GM18520 (cell line): ENCODE measurements around the gene CAMTA1.
"Not testable (repeated sequence)": the region's sequence is repeated elsewhere in the genome, so short reads cannot be mapped to it uniquely, and the experiment has no call there.

ENCODE experiments used
- ATAC-seq: cut with Tn5 transposase; IDR thresholded peaks from one replicate; pipeline ENCODE4 v1.9.1; 2021; ENCODE audit not compliant: unreplicated experiment

CAMTA1 gene

DNA sequence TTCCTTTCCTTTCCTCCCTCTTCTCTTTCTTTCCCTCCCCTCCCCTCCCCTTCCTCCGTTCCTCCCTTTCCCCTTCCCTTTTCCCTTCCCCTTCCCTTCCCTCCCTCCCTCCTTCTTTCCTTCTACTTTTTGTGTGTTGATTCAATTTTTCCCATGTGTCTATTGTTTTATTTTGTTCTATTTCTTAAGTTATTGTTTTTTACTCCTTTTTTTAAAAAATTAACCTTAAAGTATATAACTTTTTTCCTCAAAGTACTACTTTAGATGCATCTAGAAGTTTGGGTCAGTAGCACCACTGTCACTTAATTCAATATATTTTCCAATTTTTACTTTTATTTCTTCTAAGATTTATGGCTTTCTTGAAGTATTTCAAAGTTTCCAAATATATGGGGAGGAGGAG lies 537.7 kb downstream of the CAMTA1 start:
- no peak for ATAC-seq

DNA sequence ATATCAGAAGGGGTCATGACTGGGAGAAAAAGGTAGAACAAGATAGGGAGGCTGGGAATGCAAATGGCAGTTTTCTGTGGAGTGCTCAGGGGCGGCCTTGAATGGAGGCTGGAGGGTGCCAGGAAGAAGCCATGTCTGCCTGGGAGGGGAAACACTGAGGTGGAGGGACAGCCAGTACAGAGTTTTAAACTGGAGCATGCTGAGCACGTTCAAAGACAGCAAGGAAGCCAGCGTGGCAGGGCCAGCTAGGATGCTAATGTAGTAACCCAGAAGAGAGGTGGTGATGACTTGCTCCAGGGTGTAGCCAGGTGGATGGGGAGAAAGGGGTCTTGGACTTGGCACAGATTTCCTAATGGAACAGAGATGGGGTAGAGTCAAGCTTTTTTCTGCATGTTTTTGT lies 540.0 kb downstream of the CAMTA1 start:
- ATAC-seq, result no peak

DNA sequence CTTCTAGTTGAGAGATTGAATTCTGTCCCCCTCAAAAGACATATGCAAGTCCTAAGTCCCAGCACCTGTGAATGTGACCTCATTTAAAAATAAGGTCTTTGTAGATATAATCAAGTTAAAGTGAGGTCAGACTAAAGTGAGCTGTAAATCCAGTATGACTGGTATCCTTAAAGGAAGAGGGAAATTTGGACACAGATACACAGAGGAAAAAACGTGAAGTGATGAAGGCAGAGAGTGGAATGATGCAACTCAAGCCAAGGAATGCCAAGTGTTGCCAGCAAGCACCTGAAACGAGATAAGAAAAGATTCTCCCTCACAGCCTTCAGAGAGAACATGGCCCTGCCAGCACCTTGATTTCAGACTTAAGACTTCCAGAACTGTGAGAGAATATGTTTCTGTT lies 541.1 kb downstream of the CAMTA1 start:
- ATAC-seq, result no peak

DNA sequence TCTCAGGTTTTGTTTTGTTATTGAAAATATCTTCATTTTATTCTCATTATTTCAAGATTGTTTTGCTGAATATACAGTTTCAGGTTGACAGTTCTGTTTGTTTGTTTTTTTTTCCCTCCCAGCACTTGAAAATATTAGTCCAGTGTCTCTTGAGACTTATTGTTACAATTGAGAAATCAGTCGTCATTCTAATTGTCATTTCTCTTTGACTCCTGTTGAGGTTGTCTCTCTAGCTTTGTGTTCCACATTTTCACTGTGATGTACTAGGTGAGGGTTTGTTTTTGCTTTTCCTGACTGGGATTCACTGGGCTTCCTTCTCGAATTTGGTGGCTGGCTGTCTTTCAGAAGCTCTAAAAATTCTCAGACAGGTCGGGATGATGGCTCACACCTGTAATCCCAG lies 542.6 kb downstream of the CAMTA1 start:
- ATAC-seq, result no peak

DNA sequence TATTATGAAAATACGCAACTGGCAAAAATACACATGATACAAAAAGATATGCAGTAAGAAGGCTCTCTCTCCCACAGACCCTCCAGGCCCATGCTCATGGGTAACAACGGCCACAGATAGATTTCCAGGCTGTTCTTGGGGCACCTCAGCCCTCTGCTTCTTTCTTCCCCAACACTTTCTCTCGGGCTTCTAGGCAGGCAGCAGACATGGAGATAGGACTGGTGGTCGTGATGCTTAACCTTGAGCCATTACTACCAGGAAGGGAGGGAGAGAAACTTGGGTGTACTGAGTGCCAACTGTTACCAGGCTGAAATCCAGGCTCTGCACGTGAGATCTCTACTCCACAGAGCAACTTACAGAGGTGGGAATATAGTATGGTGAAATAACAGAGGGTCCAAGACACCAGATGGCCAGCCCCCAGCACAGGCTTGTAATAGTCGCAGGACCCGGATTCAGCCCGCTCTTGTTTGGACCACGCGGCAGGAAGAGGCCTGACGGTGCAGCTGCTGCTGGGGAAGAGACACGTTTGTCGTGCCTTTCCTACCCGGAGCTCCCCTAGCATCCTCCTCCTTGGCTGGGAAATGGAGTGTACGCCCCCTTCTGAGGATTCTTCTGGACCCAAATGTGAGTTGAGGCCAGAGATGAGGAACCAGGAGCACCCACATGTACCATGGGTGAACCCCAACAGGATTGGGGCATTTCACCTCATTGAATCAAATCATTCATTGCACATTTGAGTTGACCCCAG lies 544.8 kb downstream of the CAMTA1 start:
- no peak for ATAC-seq

DNA sequence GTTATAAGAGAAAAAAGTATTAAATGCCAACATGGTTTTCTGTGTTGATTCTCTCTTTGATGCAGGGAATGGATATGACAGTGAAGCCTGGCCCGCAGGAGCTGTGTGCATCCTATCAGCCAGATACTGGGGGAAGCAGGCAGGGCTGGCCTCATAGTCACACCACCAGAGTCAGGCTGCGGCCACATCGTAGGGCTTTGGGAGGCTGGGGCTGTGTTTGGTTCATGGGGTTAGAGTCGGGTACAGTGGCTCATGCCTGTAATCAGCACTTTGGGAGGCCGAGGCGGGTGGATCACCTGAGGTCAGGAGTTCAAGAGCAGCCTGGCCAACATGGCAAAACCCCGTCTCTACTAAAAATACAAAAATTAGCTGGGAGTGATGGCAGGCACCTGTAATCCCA lies 545.5 kb downstream of the CAMTA1 start:
- ATAC-seq, result not testable (repeated sequence)

DNA sequence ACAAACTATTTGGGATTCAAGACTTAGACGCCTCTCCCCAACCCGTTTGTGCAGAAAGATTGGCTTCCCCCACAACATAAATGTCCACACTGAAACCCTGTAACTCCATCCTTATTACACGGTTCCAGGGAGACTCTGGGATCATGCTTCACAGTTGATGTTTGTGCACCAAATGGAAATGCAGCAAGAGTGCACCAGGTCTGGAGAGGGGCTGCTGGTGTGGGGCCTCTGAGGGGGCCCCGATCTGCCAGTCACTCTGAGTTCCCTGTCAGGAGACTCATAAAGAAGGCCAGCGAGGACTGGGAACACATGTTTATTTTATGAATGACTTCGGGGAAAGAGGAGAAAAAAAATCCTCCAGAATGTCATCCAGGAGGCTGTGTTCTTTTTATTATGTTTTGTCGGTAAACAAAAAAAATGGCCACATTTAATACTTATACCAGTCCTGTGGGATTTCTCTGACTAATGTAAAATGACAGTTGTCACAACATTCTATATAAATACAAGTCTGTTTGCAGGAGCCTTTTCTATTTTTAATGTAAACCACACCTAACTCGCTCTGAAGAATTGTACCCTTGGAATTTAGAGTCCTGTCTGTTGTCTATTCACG lies 546.8 kb downstream of the CAMTA1 start:
- no peak for ATAC-seq

DNA sequence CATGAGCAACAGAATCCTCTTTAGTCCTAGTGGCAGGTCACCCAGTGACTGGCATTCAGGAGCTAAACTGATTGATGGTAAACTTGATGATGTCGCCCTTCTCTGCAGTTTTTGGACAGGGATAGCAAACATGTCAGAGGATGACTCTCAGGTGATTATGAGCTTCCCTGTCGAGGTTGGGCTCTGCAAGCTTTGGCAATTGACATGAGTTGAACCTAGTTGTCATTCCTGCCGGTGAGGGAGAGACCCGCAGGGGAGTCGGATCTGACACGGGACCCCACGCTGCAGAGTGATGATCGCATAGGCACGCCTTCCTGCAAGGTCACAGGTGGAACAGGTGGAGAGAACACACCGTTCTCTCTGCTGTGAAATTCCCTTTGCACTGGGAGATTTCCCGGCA lies 547.8 kb downstream of the CAMTA1 start:
- ATAC-seq, result no peak

DNA sequence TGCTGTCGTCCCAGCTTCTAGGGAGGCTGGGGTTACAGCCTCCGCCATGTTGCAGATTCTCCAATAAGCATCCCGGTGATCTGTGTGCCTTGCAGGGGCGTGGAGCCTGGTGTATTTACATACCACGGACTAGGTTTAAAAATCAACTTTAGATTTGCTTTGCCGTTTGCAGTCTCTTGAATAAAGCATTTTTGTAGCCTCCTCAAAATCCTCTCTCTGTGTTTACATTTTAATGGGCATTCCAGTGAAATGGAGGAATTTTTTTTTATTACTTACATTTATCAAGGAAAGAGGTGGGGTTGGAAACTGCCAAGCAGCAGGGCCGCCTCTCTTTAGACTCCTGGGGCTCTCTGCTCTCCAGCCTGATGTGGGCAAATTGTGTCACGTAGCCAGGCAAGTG lies 548.4 kb downstream of the CAMTA1 start:
- ATAC-seq, result no peak

DNA sequence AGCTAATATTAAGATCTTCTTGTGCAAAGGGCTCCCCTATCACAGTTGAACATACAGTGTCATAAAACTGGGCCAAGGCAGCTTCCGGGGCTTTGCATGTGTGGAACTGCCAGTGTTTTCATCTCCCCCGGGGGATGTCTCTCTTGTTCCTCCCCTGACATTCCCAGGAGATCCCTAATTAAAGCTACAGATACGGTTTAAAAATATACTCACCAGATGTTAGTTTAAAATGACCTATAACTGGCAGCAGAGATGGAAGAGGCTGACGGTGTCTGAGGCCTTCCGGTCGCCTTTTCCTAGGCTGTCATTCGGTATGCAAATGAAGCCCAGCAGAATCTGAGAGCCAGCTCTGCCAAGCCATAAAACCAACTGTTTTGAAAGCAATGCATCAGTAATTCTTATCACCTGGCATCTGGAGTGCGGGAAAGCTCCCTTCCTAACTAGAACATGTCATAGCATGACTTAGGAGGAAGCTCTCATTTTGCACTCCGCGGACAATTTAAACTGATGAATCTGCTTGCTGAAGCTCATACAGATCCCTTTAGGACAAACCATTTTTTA lies 549.3 kb downstream of the CAMTA1 start:
- no peak for ATAC-seq

DNA sequence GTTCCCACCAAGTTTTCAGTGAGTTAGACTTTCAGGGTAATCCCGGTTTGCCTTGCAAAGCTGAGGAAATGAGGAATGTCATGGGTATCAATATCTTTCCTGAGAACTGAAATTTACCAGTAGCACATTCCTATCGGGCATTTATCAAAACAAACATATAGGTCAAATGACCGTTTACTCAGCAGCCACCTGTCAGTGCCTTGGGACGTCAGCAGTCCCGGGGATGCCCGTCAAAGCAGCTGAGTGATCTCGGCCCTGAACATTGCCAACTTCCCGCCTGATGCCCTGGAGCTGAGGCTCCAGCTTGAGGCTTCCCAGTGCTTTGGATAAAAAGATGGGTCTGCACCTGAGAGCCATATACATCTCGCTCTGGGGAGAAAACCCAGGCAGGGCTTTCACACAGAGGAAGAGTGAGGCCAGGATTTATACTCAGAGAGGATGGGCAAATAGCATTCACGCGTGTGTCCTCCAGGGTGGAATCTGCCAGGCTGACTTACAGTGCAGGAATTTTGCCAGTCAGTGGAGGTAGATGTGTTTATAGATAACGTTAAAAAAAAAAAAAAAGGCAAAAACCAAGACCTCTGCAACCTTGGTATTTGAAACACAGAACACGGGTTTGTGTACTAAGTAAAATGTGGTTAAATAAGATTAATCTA lies 550.1 kb downstream of the CAMTA1 start:
- no peak for ATAC-seq

DNA sequence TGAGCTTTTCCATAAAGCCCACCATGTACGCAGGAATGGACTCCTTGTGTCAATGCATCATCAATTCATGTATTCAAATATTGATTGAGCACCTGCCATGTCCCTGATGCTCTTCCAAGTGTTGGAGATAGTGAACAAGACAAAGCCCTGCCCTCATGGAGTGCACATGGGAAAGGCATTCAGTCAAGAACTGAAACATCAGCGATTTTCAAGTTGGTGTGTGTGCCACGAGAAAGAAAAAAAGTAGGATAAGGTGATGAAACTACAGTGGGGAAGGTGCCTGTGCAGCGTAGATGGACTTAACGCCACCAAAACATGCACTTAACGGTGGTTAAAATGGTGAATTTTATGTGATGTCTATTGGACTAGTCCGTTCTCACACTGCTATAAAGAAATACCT lies 553.2 kb downstream of the CAMTA1 start:
- ATAC-seq, result no peak

DNA sequence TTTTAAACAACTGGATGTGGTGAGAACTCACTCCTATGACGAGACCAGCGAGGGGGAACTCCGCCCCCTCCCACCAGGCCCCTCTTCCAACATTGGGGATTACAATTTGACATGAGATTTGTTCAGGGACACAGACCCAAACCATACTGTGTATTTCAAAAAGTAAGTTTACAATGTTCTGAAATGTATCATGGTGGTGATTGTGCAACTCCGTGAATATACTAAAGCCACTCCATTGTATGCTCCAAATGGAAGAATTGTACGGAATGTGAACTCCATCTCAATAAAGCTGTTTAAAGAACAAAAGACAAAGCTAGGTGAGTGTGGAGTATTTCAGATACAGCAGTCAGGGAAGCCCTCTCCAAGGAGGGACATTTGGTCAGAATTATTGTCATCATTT lies 553.8 kb downstream of the CAMTA1 start:
- ATAC-seq, result no peak

DNA sequence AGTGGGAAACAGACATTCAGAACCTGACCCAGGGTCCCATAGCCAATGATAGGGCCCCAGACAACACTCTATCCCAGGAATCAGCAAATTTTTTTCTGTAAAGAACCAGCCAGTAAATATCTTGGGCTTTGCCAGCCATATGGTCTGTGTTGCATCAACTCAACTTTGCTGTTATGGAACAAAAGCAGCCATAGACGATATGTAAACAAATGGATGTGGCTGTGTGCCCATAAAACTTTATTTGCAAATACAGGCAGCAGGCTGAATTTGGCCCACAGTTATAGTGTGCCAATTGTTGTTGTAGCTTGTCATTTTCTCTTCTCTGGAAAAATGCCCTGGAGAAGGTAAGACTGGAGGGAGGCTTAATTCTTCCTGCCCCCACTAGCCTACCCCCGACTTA lies 554.7 kb downstream of the CAMTA1 start:
- no peak for ATAC-seq

DNA sequence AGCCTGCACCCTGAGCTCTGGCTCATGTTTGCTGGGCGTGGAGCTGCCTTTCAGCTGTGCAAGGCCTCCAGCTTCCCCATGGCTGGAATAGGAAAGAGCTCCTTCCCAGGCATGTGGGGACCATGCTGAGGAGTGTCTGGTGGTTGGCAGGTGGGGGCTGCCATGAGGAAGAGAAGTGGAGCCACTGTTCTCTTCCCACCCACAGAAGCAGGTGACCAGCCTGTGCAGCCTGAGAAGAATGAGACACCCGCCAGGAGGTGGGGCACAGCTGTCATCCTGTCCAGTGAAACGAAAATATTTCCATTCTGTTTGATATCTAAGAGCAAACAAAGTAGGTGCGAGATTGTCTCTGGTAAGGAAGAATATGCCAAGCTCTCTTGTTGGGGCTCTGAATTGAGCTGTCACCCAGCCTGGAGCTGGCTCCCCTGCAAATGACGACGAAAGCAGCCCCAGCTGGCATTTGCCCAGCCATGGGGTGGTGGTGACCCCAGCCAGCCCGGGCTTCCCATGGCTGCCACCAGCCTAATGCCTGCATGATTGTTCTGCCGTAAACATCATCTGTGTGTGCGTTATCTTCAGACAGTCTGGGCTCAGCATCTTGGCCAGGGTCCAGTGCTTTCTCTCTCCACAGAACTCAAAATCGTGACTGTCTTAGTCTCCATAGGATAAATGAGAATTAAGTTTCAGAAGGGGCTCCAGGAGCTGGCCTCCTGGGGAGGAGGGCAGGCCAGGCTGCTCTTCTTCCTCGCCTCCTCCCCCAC lies 556.1 kb downstream of the CAMTA1 start:
- ATAC-seq, result no peak

DNA sequence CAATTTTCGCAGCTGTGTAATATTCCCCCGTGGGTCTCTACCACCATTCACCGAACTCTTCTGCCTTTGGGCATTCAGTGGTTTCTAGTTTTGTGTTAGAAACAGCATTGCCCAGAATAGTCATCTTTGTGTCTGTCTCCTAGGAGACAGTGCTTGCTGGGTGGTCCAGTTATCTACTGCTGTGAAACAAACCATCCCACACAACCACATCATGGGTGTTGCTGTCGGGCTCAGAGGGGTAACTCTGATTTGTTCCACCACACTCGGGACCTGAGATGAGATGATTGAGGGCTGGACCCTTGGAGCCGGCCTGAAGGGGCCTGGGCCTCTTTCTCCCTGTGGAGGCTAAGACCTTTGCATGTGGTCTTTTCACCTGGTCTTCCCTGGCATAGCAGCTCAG lies 558.6 kb downstream of the CAMTA1 start:
- ATAC-seq, result no peak

DNA sequence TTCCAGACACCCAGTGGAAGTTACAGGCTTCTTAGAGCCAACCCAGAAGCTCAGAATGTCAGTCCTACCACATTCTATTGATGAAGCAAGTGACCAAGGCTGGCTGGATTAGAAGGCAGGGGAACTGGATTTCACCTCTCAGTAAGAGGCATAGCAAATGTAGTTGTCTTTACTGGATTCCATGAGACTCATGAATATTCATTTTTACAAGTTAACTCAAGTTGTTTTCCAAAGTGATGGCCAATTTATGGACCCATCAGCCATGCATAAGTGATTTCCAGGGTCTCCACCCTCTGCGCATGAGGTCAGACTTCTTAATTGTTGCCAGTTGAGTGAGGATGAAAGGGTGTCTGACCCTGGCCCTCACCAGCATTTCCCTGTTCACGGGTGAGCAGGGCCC lies 559.0 kb downstream of the CAMTA1 start:
- no peak for ATAC-seq

DNA sequence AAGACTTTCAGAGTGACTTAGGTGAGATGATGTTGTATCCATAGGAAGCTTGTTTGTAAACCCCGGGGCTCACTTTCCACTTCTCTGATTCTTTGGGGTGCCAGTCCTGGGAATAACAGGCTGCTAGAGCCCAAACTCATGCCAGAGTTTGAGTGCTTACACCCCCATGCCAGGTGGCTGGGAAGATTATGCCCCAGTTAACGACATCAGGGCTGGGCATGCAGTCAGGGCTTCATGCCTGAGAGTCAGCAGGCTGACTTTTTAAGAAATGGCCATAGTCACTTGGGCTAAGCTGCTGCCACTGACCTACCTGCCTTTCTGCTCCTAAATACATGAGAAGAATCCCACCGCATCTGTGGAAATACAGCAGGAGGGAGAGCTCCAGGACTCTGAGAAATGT lies 560.3 kb downstream of the CAMTA1 start:
- no peak for ATAC-seq

DNA sequence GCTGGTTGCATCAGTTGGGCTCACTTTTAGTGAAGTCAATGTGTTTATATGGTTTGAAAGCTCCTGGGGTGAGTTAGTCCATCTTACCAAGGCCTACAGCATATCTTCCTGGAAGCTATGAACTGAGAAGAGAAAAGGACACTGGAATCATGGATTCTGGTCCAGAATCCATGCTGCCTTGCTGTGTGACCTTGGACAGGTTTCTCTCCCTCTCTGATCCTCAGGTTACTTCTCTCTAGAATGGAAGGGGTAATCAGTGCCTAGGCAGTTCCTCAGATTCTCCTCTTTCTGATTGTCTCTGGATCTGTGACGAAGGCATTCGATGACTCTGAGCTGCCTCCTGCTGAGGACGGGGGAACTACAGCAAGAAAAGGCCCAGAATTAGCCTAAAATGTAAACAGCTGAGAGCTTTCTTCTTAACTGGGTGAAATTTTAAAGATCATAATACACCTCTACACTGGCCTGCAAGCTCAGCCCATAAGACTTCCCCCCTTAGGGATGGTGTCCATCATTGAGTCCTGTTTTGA lies 560.9 kb downstream of the CAMTA1 start:
- ATAC-seq, result no peak

DNA sequence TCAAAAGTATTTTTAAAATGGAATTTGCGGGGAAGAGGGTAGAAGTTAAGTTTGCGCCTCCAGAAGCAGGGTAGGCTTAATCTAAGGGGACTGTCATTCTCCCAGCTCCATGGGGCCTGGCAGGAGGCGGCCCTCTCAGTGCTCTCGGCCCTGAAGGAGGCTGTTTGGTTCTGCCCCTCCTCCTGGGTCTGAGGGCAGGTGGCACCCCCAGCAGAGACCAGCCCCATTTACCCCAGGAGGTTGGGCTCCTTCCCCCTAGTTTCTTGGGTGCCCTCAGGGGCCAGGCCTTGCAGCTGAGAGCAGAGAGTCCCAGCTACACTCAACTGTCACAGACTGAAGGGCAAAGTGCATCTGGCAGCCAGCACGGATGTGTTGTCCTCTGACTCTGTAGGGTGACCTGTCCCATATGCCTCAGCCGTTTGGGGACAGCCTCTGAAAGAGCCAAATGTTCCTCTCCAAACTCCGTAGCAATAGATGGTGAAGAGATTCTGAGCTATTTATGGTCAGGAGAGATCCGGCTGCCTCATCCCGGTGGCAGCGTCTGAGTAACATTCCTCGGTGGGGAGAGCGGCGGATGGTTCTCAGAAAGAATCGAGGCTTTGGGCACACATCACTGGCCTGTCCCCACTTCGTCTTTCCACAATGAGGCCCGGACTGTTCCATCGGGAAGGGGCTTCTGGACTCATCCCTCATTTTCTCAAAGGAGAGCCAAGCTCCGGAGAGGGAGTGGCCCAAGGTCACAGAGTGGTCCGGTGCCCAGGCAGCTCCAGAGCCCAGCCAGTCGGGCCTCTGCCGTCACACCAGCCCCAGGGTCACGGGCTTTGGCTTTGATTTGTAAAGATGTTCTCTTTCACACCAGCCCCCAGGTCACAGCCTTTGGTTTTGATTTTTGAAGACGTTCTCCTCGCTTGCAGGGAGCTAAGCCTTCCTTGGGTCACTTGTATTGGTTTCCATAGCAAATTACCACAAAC lies 561.6 kb downstream of the CAMTA1 start:
- ATAC-seq, result no peak
